ENCODE measurements around the gene TSC22D4.

- TF ChIP-seq CTCF (conservative IDR thresholded peaks at IDR 0.05; ENCODE audit: low read depth, low read length), result no peak
- TF ChIP-seq EZH2 (IDR thresholded peaks at IDR 0.05; ENCODE audit: borderline replicate concordance, low read depth, low read length, poor library complexity, severe bottlenecking), result no peak
Measured at GRCh38 chr7:100430493-100431285, 48.3 kb downstream of the TSC22D4 start.

Measured in A673 (cell line).